ENCODE data around the gene ZNF14.

- no peak for TF ChIP-seq CTCF (IDR thresholded peaks at IDR 0.05)
- TF ChIP-seq POLR2AphosphoS5 (IDR thresholded peaks at IDR 0.05), result no peak
- no peak for TF ChIP-seq EP300 (IDR thresholded peaks at IDR 0.05)
These were observed 36.5 kb downstream of the ZNF14 start for GRCh38 chr19:19696386-19696785.

Measured in gastroesophageal sphincter (tissue), 3 donors.